ENCODE measurements around the gene PDZRN3.

PDZRN3 gene

DNA sequence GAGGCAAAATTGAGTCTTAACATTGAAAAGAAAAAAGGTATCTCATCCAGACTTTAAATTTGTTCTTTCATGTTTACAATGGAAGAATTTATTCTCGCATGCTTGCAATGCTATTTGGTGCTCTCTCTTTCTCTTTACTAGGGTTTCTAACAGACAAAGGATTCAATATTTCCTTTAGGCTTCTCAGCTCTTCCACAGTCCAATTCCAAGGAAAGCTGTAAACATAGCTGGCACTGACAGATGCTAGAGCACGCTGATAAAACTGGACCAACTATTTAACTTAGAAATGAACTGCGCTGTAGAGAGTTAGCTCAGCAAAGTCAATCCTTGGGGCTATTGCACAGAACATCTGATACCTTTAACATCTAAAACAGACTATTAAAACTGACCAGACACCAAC lies 81.3 kb downstream of the PDZRN3 start:
- ChIA-PET CTCF (no interaction called here), POLR2A (no interaction called here)
- TF ChIP-seq ARNT (IDR thresholded peaks at IDR 0.05), result no peak
- no peak for DNase-seq (ENCODE audit: extremely low spot score)

DNA sequence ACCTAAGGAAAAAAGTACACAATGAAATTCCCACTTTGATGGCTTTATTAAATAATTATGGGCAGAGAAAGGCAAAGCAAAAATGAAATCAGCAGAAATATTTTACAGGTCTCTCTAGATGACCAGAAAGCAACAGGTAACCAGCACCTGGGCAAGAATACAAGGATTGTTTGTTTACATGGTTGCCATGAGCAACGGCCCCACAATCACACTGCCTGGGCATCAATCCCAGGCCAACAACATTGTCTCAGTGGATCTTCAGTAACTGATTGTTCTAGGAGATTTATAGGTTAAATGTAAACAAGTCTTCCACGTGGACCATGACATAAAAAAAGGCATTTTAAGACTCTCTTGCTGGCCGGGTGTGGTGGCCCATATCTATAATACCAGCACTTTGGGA lies 82.6 kb downstream of the PDZRN3 start:
- ChIA-PET CTCF (no interaction called here), POLR2A (no interaction called here)
- no peak for DNase-seq (ENCODE audit: extremely low spot score)
- TF ChIP-seq HDGF (IDR thresholded peaks at IDR 0.05; ENCODE audit: borderline replicate concordance) (no peak), TARDBP (IDR thresholded peaks at IDR 0.05) (no peak), ZNF384 (IDR thresholded peaks at IDR 0.05) (no peak), FOXM1 (IDR thresholded peaks at IDR 0.05; ENCODE audit: borderline replicate concordance) (no peak), CTBP1 (IDR thresholded peaks at IDR 0.05; ENCODE audit: borderline replicate concordance) (no peak), BHLHE40 (IDR thresholded peaks at IDR 0.05; ENCODE audit: borderline replicate concordance) (no peak), LEF1 (IDR thresholded peaks at IDR 0.05; ENCODE audit: borderline replicate concordance) (no peak), L3MBTL2 (conservative IDR thresholded peaks at IDR 0.05) (no peak), SP1 (IDR thresholded peaks at IDR 0.05) (no peak), FOXK2 (IDR thresholded peaks at IDR 0.05) (no peak)
- TF ChIP-seq, protein P1, sequence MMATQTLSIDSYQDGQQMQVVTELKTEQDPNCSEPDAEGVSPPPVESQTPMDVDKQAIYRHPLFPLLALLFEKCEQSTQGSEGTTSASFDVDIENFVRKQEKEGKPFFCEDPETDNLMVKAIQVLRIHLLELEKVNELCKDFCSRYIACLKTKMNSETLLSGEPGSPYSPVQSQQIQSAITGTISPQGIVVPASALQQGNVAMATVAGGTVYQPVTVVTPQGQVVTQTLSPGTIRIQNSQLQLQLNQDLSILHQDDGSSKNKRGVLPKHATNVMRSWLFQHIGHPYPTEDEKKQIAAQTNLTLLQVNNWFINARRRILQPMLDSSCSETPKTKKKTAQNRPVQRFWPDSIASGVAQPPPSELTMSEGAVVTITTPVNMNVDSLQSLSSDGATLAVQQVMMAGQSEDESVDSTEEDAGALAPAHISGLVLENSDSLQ (IDR thresholded peaks at IDR 0.05), result no peak

DNA sequence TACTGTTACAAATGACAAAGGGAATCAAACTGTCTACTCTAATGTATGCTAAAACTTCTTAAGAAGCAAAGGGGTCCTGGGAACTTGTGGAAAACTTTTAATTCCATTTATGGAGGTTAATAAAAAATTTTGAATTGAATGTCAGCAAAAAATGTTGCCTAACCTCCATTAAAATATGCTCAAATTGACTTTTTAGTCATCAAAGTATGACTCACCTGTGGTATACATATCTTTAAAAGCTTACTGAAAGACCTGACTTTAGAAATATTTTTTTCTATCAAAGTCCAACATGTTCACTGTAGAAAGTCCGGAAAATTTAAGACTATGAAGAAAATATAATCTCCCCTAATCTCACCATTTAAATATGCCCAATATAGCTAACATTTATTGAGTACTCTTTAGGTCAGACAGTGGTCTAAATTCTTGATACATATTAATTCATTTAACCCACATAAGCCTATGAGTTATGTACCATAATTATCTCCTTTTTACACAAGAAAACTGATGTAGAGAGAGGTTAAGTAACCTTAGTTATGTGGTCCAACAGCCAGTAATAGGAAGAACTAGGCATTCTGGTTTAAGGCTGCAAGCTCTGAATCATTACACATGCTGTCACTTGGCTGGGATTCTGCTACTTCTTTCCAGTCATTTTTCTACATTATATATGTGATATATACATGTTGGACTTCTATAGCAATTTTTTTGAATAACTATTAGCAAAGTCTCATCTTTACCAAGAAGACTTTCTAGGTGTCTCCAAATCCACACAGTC lies 83.6 kb downstream of the PDZRN3 start:
- TF ChIP-seq HDGF (IDR thresholded peaks at IDR 0.05; ENCODE audit: borderline replicate concordance), result no peak
- no peak for TF ChIP-seq ZNF384 (IDR thresholded peaks at IDR 0.05)
- TF ChIP-seq NFRKB (IDR thresholded peaks at IDR 0.05), result no peak
- no peak for TF ChIP-seq TARDBP (IDR thresholded peaks at IDR 0.05)
- TF ChIP-seq ELF4 (IDR thresholded peaks at IDR 0.05), result no peak
- no peak for TF ChIP-seq CTBP1 (IDR thresholded peaks at IDR 0.05; ENCODE audit: borderline replicate concordance)
- no peak for TF ChIP-seq SP1 (IDR thresholded peaks at IDR 0.05)
- no peak for TF ChIP-seq FOXM1 (IDR thresholded peaks at IDR 0.05; ENCODE audit: borderline replicate concordance)
- no peak for TF ChIP-seq SUZ12 (IDR thresholded peaks at IDR 0.05)
- TF ChIP-seq L3MBTL2 (conservative IDR thresholded peaks at IDR 0.05), result no peak
- TF ChIP-seq, protein P1 (IDR thresholded peaks at IDR 0.05), result no peak
- no peak for TF ChIP-seq FOXK2 (IDR thresholded peaks at IDR 0.05)
- TF ChIP-seq ARNT (IDR thresholded peaks at IDR 0.05), result no peak
- TF ChIP-seq BHLHE40 (IDR thresholded peaks at IDR 0.05; ENCODE audit: borderline replicate concordance), result no peak
- TF ChIP-seq LEF1 (IDR thresholded peaks at IDR 0.05; ENCODE audit: borderline replicate concordance), result no peak
- no peak for TF ChIP-seq FOXA1 (IDR thresholded peaks at IDR 0.05)
- DNase-seq (ENCODE audit: extremely low spot score), result no peak
- ChIA-PET CTCF (interaction anchor here (1.0 kb wide), 1 partner anchor 16 kb away, joined by 4 read pairs; no protein-coding TSS in a partner anchor), POLR2A (no interaction called here)

DNA sequence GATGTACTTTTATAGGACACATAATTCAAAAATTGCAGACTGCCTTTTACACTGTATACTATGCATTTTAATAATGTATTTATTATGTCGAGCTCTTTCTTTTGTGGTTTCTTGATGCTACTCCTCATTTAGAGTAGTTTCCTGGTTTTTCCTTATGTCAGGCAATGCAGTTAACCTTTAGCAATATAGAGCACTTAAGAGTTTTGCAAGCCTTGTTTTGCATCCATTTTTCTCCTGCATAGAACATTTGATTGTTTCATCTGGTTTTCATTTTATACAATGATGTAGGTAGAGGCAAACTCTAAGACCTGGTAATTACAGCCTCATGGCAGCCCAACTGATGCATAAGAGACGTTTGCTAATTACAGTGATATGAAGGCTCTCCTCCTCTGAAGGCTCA lies 86.3 kb downstream of the PDZRN3 start:
- no peak for TF ChIP-seq ARNT (IDR thresholded peaks at IDR 0.05)
- TF ChIP-seq ZNF384 (IDR thresholded peaks at IDR 0.05), result no peak
- no peak for TF ChIP-seq LEF1 (IDR thresholded peaks at IDR 0.05; ENCODE audit: borderline replicate concordance)
- no peak for TF ChIP-seq FOXK2 (IDR thresholded peaks at IDR 0.05)
- no peak for TF ChIP-seq FOXA1 (IDR thresholded peaks at IDR 0.05)
- no peak for TF ChIP-seq FOXM1 (IDR thresholded peaks at IDR 0.05; ENCODE audit: borderline replicate concordance)
- TF ChIP-seq CTBP1 (IDR thresholded peaks at IDR 0.05; ENCODE audit: borderline replicate concordance), result no peak
- TF ChIP-seq ELF4 (IDR thresholded peaks at IDR 0.05), result no peak
- no peak for TF ChIP-seq HDGF (IDR thresholded peaks at IDR 0.05; ENCODE audit: borderline replicate concordance)
- TF ChIP-seq BHLHE40 (IDR thresholded peaks at IDR 0.05; ENCODE audit: borderline replicate concordance), result no peak
- TF ChIP-seq, protein P1 (IDR thresholded peaks at IDR 0.05), result no peak
- TF ChIP-seq TARDBP (IDR thresholded peaks at IDR 0.05), result no peak
- TF ChIP-seq L3MBTL2 (conservative IDR thresholded peaks at IDR 0.05), result no peak
- no peak for TF ChIP-seq SUZ12 (IDR thresholded peaks at IDR 0.05)
- TF ChIP-seq SP1 (IDR thresholded peaks at IDR 0.05), result no peak
- TF ChIP-seq NFRKB (IDR thresholded peaks at IDR 0.05), result no peak
- CTCF ChIA-PET, result no interaction called here
- DNase-seq (ENCODE audit: extremely low spot score), result no peak
- POLR2A ChIA-PET, result no interaction called here

DNA sequence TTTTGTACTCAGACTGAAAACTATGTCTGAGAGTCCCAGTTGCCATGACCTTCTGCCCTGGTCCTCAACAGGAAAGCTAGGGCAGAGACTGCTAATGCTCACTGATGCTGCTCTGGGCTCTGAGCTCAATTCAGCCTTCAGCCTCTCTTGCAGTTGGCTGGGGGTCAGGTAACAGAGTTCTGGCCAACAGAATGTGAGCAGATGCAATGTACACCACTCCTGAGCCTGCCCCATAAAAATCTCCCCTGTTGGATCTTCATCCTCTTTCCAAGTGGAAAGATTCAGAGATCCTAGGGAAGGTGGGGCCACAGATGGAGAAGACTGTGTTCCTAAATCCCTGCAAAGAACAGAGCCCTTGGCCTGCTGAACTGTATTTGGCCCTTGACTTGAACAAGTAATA lies 87.8 kb downstream of the PDZRN3 start:
- ChIA-PET POLR2A (no interaction called here), CTCF (no interaction called here)
- TF ChIP-seq FOXA1 (IDR thresholded peaks at IDR 0.05) (no peak), ARNT (IDR thresholded peaks at IDR 0.05) (no peak), FOXM1 (IDR thresholded peaks at IDR 0.05; ENCODE audit: borderline replicate concordance) (no peak), TARDBP (IDR thresholded peaks at IDR 0.05) (no peak), SUZ12 (IDR thresholded peaks at IDR 0.05) (no peak), ZNF384 (IDR thresholded peaks at IDR 0.05) (no peak), BHLHE40 (IDR thresholded peaks at IDR 0.05; ENCODE audit: borderline replicate concordance) (no peak), LEF1 (IDR thresholded peaks at IDR 0.05; ENCODE audit: borderline replicate concordance) (no peak), SP1 (IDR thresholded peaks at IDR 0.05) (no peak), HDGF (IDR thresholded peaks at IDR 0.05; ENCODE audit: borderline replicate concordance) (no peak)
- TF ChIP-seq, protein P1 (IDR thresholded peaks at IDR 0.05), result no peak
- no peak for DNase-seq (ENCODE audit: extremely low spot score)
